GM19467 (cell line): ENCODE data around the gene TTN.
"Not testable (repeated sequence)": the region's sequence is repeated elsewhere in the genome, so short reads cannot be mapped to it uniquely, and the experiment has no call there.

Experiments
- ATAC-seq: cut with Tn5 transposase; IDR thresholded peaks from one replicate; pipeline ENCODE4 v1.9.1; 2021; ENCODE audit warnings: mild to moderate bottlenecking, moderate library complexity; ENCODE audit not compliant: unreplicated experiment

The TTN gene

GRCh38 chr2:178542569-178542968 is 264.7 kb downstream of the TTN start:
- ATAC-seq, result no peak

GRCh38 chr2:178542161-178542560 is 265.1 kb downstream of the TTN start:
- no peak for ATAC-seq

- ATAC-seq, result no peak
These were observed 271.2 kb downstream of the TTN start for GRCh38 chr2:178536037-178536436.

GRCh38 chr2:178531168-178531567 is 276.1 kb downstream of the TTN start:
- ATAC-seq, result no peak

- peak; percentile 95 for ATAC-seq
These were observed 276.5 kb downstream of the TTN start for GRCh38 chr2:178530625-178531142.

GRCh38 chr2:178530131-178530530 is 277.1 kb downstream of the TTN start:
- no peak for ATAC-seq

GRCh38 chr2:178529194-178529593 is 278.0 kb downstream of the TTN start:
- ATAC-seq, result no peak

GRCh38 chr2:178528647-178529046 is 278.6 kb downstream of the TTN start:
- ATAC-seq, result no peak

- no peak for ATAC-seq
These were observed 279.6 kb downstream of the TTN start for GRCh38 chr2:178527592-178527991.

- ATAC-seq, result no peak
These were observed 281.0 kb downstream of the TTN start for GRCh38 chr2:178526256-178526655.

GRCh38 chr2:178525460-178525859 is 281.8 kb downstream of the TTN start:
- ATAC-seq, result not testable (repeated sequence)

GRCh38 chr2:178525010-178525409 is 282.2 kb downstream of the TTN start:
- ATAC-seq, result not testable (repeated sequence)

- no peak for ATAC-seq
These were observed 283.6 kb downstream of the TTN start for GRCh38 chr2:178523596-178524134.

GRCh38 chr2:178522950-178523595 is 284.1 kb downstream of the TTN start:
- ATAC-seq, result peak; percentile 88

- no peak for ATAC-seq
These were observed 285.7 kb downstream of the TTN start for GRCh38 chr2:178521304-178522150.

- ATAC-seq, result no peak
These were observed 289.7 kb downstream of the TTN start for GRCh38 chr2:178517496-178517895.

GRCh38 chr2:178514664-178515063 is 292.6 kb downstream of the TTN start:
- no peak for ATAC-seq

- no peak for ATAC-seq
These were observed 293.3 kb downstream of the TTN start for GRCh38 chr2:178513876-178514275.

GRCh38 chr2:178512484-178512883 is 294.7 kb downstream of the TTN start:
- no peak for ATAC-seq

- ATAC-seq, result no peak
These were observed 296.8 kb downstream of the TTN start for GRCh38 chr2:178510384-178510783.

- ATAC-seq, result no peak
These were observed 298.6 kb downstream of the TTN start for GRCh38 chr2:178508646-178509045.

GRCh38 chr2:178506949-178507348 is 300.3 kb downstream of the TTN start:
- no peak for ATAC-seq
